DOHH2 (cell line): ENCODE results near the gene PTPRQ.

Experiments
- CTCF ChIP-seq: fragments of 200-600 bp; sonication (generic); IDR thresholded peaks from one replicate; pipeline ENCODE4 v1.5.1; 2014; ENCODE audit warnings: antibody characterized with exemption, mild to moderate bottlenecking, low read depth, low read length; ENCODE audit not compliant: poor library complexity, severe bottlenecking
- EZH2phosphoT487 ChIP-seq: fragments of 200-600 bp; sonication (generic); IDR thresholded peaks from 2 replicates; pipeline ENCODE4 v1.6.1; 2017; ENCODE audit warnings: borderline replicate concordance, mild to moderate bottlenecking, antibody characterized with exemption, low read length, moderate library complexity, mixed read lengths

GRCh38 chr12:80556566-80556965 lies 112.5 kb downstream of the PTPRQ start:
- TF ChIP-seq CTCF (no peak), EZH2phosphoT487 (no peak)
